GM23338 (cell line): ENCODE data around the gene MST1.
A peak's percentile ranks its signal among the peaks of the same experiment; 100 is the strongest.

Experiments used
- CREB1 ChIP-seq: fragments of 250-450 bp; sonication (Bioruptor Pico); IDR thresholded peaks from 2 replicates; pipeline ENCODE4 v1.5.0; 2020; ENCODE audit warnings: low read depth, mild to moderate bottlenecking, moderate library complexity
- CTCF ChIP-seq, 2 experiments: fragments of 200-600 bp in 1 of 2; sonication (generic) in 1 of 2; conservative IDR thresholded peaks; 2 replicates each; pipeline versions ENCODE4 v1.5.1 to v1.6.1; 2016 to 2017; ENCODE audit warnings: antibody characterized with exemption in 2 of 2, low read depth in 2 of 2, mild to moderate bottlenecking in 2 of 2, moderate library complexity in 1 of 2
- ETS1 ChIP-seq: IDR thresholded peaks from 2 replicates; pipeline ENCODE4 v1.6.1; 2016; ENCODE audit warnings: antibody characterized with exemption
- EZH2 ChIP-seq: fragments of 200-600 bp; sonication (generic); IDR thresholded peaks from one replicate; pipeline ENCODE4 v1.8.0; 2017; ENCODE audit warnings: antibody characterized with exemption, mild to moderate bottlenecking, low read depth; ENCODE audit not compliant: unreplicated experiment
- EZH2phosphoT487 ChIP-seq: fragments of 200-600 bp; sonication (generic); IDR thresholded peaks from one replicate; pipeline ENCODE4 v1.8.1; 2018; ENCODE audit warnings: antibody characterized with exemption; ENCODE audit not compliant: unreplicated experiment
- JUNB ChIP-seq: IDR thresholded peaks from one replicate; pipeline ENCODE4 v1.6.1; 2016; ENCODE audit warnings: antibody characterized with exemption; ENCODE audit not compliant: unreplicated experiment
- NANOG ChIP-seq: IDR thresholded peaks from 2 replicates; pipeline ENCODE4 v1.6.1; 2016; ENCODE audit warnings: antibody characterized with exemption, borderline replicate concordance
- POLR2AphosphoS5 ChIP-seq: IDR thresholded peaks from 2 replicates; pipeline ENCODE4 v1.6.1; 2016; ENCODE audit warnings: antibody characterized with exemption, low read depth
- STAT1 ChIP-seq: IDR thresholded peaks from one replicate; pipeline ENCODE4 v1.6.1; 2016; ENCODE audit warnings: antibody characterized with exemption; ENCODE audit not compliant: unreplicated experiment
- ZNF114 ChIP-seq: fragments of 250-450 bp; sonication (Bioruptor Pico); IDR thresholded peaks from 2 replicates; pipeline ENCODE4 v1.5.0; 2020; ENCODE audit warnings: mild to moderate bottlenecking, moderate library complexity
- ZNF331 ChIP-seq: fragments of 250-450 bp; sonication (Bioruptor Pico); IDR thresholded peaks from 2 replicates; pipeline ENCODE4 v1.5.0; 2020; ENCODE audit warnings: low read depth, mild to moderate bottlenecking, moderate library complexity
- TF ChIP-seq, protein P1 (sequence below): IDR thresholded peaks from one replicate; pipeline ENCODE4 v1.6.1; 2018; ENCODE audit warnings: antibody characterized with exemption; ENCODE audit not compliant: unreplicated experiment

DNA sequence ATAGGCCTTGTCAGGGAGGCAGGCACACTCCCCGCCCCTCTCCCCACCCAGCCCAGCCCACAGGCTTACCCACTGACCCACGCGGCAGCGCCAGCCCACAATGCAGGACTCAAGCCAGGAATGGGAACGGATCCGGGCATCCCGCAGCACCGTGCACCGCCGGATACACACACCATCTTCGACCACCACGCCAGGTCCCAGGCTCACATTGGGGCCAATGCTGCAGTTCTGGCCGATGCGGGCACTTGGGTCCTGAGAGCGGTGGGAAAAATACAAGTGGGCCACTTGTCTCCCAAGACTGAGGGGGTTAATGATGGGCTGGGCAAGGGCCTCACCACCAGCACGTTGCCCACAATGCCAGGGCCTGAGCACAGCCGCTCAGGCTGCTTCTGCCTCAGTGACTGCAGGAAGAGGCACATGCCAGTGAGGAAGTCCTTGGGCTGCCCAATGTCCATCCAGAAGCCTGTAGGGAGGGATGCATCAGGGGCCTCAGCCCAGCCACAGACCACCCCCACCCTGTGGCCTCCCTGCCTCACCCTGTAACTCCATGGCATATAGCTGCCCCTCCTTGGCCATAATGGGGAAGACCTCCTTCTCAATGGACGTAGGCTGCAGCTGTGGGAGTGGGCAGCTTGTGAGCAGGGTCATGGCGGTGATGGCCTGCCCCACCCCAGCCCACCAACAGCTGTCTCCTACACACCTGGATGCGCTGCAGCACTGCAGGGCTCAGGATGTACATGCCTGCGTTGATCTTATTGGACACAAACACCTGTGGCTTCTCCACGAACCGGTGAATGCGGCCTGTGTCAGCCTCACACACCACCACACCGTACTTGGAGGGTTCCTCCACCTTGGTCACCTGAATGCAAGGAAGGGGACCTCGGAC is 32.9 kb upstream of the MST1 start:
- TF ChIP-seq CTCF (conservative IDR thresholded peaks at IDR 0.05; ENCODE audit: low read depth in 2 of 2) = no peak
- TF ChIP-seq CREB1 (CRISPR knock-in tag) = no peak
- peak; percentile 6; the same call in 1 of the 2 replicates for TF ChIP-seq POLR2AphosphoS5
- TF ChIP-seq EZH2phosphoT487 = no peak
- TF ChIP-seq EZH2 = no peak
- TF ChIP-seq ZNF331 = no peak
- TF ChIP-seq ETS1 = no peak
- TF ChIP-seq, protein P1, sequence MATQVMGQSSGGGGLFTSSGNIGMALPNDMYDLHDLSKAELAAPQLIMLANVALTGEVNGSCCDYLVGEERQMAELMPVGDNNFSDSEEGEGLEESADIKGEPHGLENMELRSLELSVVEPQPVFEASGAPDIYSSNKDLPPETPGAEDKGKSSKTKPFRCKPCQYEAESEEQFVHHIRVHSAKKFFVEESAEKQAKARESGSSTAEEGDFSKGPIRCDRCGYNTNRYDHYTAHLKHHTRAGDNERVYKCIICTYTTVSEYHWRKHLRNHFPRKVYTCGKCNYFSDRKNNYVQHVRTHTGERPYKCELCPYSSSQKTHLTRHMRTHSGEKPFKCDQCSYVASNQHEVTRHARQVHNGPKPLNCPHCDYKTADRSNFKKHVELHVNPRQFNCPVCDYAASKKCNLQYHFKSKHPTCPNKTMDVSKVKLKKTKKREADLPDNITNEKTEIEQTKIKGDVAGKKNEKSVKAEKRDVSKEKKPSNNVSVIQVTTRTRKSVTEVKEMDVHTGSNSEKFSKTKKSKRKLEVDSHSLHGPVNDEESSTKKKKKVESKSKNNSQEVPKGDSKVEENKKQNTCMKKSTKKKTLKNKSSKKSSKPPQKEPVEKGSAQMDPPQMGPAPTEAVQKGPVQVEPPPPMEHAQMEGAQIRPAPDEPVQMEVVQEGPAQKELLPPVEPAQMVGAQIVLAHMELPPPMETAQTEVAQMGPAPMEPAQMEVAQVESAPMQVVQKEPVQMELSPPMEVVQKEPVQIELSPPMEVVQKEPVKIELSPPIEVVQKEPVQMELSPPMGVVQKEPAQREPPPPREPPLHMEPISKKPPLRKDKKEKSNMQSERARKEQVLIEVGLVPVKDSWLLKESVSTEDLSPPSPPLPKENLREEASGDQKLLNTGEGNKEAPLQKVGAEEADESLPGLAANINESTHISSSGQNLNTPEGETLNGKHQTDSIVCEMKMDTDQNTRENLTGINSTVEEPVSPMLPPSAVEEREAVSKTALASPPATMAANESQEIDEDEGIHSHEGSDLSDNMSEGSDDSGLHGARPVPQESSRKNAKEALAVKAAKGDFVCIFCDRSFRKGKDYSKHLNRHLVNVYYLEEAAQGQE = no peak
- TF ChIP-seq JUNB = no peak
- TF ChIP-seq NANOG = no peak
- no peak for TF ChIP-seq STAT1
- TF ChIP-seq ZNF114 (CRISPR knock-in tag) = no peak
